NCI-H1105 (cell line): ENCODE data around the gene PARVB.

Experiments
- DNase-seq: peaks from one replicate; lab custom pipeline; 2025; lab: John Stamatoyannopoulos, UW

Gene PARVB, protein sequence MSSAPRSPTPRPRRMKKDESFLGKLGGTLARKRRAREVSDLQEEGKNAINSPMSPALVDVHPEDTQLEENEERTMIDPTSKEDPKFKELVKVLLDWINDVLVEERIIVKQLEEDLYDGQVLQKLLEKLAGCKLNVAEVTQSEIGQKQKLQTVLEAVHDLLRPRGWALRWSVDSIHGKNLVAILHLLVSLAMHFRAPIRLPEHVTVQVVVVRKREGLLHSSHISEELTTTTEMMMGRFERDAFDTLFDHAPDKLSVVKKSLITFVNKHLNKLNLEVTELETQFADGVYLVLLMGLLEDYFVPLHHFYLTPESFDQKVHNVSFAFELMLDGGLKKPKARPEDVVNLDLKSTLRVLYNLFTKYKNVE

DNA sequence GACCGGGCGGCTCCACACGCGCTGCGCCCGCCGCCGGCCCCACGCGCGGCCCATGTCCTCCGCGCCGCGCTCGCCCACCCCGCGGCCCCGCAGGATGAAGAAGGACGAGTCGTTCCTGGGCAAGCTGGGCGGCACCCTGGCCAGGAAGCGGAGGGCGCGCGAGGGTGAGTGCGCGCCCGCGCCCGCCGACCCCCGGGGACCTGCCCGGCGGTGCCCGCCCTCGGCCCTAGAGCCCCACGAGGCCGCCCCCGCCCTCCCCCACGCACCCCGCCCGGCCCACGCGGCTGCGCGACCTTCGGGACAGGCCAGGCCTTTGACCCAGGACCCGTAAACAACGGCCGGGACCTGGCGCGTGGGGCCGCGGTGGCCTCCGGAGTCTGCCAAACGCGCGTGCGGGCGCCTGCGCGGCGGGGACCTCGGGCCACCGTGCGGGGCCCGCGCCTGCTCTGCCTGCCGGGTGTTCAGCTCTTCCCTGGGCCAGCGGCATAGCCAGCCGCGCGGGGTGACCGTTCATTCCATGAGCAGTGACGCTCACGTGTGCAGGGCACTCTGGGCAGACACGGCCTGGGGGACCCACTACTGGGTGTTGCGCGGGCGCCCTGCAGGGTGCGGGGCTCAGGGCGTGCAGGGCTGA, at the start of gene PARVB:
Gene PARVB, plus strand, starts transcription at position 15 of the 634 bp plus-strand sequence. Its CDS starts 38 bp downstream, at position 53.
- DNase-seq: no peak

DNA sequence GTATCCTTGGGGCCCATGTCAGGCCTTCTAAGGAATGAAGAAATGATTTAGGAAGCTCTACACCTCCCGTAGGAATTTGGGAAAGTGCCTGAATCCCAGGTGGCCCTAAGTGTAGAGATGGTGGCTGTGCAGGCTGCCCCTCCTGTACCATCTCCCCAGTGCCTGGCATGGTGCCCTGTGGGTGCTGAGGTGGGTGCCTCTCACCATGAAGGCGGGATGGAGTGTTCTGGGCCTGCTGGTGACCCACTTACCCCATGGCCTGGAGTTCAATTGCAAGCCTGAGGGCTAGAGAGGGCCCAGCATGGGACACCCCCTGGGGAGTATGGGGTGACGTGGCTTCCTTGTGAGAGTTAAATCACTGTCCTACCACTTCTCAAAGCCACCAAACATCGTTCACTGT, 49.1 kb upstream of the PARVB start:
- no peak for DNase-seq

DNA sequence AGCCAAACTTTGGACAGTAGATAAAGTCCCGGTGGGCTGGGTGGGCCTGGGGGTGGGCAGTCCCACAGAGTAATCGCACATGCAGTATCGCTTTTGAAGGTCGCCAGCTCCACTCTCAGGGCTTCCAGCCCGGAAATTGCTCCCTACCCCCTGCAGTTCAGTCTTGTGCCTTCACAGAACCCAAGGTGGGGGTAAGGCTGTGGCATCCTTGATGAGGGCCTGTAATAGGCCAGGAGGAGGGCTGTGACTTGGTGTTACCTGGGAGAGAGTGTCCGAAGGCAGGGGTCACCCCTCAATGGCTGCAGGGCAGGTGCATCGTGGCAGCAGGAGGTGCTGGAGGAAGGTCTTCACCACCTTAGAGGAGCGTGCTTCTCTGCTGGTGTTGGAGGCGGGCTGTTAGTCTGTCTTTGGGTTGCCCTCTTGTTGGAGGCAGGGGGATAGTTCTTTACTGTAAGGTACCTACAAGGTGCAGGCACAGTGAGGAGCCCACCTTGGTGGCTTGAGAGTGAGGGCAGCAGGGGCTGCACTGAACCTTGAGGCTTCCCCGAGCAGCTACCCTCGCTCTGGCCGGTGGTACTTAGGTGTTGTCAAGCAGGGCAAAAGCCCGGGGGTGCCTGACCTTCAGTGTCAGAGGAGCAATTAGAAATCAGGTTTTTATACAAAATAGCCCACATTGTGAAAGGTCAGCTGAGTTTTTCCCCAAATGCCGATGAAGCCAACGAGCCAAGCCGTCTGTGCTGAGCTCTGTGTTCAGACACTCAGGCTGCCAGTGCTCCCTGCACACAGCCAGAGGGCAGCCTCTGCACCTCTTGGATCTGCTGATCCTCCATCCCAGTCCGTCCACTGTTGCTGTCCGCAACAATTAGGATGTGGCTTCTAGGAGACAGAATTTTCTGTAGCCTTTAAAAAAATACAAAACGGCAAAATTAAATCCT, 47.0 kb upstream of the PARVB start:
- no peak for DNase-seq

DNA sequence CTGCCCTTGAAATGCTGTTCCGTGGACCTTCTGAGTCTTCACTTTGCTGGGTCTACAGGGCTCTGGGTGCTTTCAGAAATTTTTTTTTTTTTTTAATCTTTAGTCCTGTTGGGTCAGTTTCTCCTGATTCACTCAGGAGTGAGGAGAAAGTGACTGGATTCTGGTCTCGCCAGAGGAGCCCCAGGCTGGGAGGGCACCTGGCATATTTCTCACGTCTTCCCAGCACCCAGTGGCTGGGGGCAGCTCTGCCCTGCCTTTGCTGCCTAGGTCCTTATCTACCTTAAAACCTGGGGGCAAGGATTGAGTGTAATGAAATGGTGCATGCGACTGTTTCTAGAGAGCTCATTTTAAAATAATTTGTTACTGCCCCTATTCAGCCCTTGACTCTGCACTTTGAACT, 45.5 kb upstream of the PARVB start:
- no peak for DNase-seq

DNA sequence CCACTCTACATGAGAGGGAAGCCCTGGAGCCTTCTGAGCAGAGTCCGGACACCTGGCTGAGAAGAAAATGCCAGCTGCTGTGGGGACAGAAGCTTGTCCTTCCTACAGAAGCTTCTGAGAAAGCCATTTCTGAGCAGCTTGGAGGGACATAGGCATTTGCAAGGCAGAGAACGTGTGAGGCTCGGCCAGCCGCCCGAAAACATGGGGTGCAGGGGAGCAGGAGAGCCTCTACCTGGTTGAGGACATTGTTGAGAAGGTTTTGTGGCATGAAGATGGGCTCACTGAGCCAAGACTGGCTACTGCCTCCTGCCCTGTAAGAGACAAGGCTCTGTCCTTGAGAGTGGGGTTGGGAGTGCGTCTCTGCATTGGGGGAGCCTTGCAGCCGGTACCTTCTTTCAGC, 43.5 kb upstream of the PARVB start:
- DNase-seq: no peak

DNA sequence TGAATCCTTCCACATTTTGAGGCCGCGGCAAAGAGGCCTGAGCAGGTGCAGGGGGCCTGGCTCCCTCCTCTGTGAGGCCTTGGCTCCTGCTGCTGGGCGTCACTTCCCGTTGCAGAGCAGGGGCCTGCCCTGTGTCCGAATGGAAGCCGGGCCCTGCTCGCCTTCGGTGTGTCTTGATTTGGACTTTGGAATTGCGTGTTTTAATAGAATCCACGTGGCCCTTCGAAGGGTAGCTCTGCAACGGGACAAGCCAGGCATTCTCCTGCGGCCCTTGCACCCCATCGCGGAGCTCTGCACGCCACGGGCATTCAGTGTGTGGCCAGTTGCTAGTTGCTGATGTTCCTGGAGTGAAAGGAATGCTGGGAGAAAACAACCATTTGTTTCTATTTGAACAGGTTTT, 43.1 kb upstream of the PARVB start:
- no peak for DNase-seq

DNA sequence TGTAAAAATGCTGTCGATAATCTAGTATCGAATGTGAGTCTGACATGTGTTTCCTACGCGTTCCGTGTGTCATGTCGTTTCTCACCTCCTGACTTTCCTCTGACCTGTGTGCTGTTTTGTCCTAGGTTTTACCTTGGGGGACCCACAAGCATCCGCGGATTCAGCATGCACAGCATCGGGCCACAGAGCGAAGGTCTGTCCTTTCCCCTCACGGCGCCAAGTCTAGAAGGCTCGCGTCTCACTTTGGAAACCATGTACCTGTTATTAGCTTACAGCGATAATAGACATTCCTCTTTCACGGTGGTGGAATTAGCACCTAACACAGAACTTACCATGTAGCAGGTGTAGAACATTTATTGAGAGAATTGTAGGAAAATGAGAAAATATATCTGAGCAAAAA, 40.3 kb upstream of the PARVB start:
- DNase-seq: no peak

DNA sequence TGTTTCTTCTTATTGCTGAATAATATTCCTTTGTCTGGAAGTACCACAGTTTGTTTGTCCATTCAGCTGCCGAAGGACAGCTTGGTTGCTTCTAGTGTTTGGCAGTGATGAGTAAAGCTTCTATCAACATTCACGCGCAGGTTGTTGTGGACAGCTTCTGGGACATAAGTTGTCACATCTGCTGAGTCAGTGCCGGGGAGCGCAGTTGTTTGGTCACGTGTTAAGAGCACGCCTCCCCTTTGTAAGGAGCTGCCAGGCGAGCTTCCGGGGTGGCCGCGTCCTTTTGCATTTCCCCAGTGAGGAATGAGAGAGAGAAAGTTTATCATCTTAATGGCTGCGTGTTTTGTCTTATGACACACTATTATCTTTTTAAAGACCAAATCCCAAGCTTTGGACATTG, 38.6 kb upstream of the PARVB start:
- no peak for DNase-seq

DNA sequence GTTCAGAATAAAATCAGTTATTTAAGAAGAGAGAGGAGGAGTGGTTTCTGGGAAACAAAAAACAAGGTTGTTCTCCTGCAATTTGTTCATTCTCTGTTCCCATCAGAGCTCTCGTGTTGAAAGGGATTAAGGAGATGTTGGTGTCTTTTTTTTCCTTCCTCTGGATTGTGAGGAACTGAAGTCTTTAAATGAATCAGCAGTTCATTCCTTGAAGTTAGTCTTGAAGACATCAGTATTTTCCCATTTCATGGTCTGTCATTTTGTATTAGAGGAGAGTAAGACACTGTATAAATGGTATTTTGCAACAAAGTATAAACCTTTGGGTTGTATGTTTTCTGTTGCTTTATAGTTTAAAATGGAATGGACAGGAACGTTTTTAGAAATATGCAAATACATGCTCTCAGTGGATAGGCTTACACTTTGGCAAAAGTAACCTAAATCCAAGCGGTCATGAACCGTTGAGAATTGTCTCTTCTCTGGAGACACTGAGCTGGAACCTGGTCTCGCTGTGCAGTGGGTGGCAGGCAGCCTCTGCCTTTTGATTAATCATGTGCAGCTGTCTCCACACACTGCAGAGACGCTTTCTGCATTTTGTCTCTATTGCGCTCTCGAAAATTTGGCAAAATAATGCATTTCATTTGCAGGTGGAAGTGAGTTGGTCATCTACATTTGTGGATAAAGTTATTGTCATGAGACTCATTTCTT, 35.8 kb upstream of the PARVB start:
- no peak for DNase-seq

DNA sequence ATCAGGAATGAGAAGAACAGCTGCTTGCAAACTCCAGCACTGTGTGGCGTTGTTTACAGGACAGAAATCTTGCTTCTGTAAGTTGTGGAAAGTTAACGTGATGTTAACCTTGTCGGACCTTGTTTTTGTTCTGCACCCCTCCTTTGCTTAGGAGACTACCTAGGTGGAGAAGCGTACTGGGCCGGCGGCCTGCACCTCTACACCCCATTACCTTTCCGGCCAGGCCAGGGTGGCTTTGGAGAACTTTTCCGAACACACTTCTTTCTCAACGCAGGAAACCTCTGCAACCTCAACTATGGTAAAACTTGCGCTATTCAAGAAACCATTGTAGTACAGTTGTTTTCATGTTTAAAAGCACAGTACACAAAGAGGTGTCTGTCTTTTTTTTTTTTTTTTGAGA, 35.1 kb upstream of the PARVB start:
- no peak for DNase-seq

DNA sequence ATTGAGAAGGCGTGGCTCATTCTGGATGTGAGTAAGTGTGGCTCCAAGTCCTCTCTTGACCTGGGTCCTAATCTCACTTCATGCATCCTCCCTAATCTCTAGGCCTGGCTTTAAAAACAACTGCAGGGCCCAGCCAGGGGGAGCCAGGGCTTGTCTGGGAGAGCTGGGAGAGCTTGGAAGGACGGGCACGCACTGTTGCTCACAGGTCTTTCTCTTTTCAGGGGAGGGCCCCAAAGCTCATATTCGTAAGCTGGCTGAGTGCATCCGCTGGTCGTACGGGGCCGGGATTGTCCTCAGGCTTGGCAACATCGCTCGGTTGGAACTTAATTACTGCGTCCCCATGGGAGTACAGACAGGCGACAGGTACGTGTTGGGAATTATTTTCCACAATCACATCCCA, 34.1 kb upstream of the PARVB start:
- peak; percentile 40 for DNase-seq

DNA sequence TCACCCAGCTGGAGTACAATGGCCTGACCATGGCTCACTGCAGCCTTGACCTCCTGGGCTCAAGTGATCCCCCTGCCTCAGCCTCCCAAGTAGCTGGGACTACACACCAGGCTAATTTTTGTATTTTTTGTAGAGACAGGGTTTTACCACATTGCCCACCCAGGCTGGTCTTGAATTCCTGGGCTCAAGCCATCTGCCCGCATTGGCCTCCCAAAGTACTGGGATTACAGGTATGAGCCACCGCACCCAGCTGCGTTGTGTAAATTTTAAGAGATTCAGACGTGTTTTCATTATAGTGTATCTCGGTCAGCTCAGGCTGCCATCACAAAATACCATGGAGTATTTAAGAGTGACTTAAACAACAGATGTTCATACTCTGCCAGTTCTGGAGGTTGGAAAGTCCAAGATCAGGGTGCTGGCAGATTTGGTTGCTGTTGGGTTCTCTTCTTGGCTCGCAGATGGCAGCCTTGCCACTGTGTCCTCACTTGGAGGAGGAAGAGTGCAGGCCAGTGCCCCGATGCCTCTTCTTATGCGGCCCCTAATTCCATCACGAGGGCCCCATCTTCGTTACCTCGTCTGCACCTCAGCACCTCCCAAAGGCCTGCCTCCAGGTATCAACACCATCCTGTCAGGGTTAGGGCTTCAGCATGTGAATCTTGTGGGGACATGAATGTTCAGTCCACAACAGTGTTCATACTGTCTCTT, 32.6 kb upstream of the PARVB start:
- DNase-seq: no peak

DNA sequence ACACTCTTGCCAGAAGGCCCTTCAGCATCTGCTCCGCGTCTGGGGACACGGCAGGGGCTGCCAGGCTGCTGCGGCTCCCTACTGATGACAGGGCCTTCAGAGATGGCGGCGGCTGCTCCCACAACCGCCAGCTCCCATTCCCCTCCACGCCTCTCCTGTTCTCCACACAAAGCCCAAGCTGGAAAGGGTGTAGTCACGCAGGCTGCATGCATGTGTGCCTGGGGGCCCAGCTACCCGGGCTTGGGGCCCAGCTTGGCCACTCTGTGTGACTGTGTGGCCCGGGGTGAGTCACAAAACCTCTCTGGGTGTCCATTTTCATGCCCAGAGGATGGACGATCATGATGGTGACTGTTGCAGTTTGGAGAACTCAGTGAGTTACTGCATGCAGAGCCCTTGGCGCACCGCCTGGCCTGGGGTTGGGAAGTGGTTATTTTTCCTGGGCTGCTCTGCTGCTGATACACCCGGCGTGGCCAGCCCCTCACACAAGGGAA, 31.7 kb upstream of the PARVB start:
- DNase-seq: no peak

DNA sequence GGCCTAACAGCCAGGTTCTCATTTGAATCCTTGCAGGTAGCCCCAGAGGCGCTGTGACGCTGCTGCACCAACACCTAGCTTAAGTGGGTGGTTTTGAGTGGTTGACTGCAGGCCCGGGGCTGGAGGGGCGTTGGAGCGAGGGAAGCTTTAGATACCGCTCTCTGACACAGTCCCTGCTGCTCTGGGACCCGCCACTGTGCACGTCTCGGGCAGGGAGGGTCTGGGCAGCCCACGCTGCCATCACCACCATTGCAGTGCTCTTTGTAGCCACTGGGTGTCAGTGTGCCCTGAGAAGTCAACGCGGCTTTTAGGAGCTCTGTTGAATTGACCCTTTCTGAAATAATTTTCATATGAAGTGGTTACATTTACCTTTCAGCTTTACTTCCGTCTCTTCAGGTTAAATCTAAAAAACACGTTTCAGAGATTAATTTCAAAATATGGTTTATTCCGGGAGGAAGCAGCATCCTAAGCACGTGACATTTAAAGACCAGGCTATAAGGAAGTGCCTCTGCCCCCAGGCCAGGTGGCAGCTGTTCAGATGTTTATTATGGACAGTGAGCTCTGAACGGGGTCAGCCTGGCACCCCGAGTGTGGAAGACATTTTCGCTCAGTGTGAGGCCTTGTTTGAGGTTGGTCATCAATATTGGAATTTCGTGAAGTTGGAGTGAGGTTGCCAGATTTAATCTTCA, 30.9 kb upstream of the PARVB start:
- DNase-seq: peak; percentile 20

DNA sequence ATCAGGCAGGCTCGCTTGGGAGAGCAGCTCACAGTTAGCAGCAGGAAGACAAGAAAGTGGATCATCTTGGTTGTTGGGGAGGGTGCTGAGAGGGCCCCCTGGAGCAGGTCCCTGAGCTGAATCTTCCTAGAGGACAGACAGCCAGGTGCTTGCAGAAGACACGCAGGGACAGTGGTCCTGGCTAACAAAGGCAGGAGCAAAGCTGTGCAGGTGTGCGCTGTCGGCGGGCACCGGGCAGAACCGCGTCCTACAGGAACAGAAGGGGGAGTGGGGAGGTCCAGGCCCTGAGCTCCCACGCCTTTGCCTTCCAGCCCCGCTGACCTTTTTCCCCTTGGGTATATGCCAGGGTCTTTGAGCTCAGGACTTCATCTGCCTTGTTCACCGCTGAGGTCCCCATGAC, 30.1 kb upstream of the PARVB start:
- DNase-seq: no peak

DNA sequence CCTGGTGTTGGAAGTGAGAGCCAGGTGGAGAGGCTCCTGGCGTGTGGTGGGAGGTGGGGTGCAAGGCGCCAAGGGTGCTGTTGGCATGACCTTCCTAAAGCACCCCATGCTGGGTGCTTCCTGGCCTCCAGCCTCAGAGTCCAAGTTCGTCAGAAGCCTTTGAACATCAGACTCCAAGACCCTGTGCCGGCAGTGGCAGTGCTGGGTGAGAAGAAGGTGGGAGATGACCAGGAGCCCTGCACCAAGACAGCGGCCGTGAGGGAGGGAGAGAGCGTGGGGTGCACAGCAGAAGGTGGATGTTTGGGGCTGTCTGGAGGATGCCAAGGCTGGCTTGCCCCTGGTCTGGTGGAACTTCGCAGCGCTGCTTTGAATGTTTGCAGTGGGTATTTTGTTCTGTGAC, 29.7 kb upstream of the PARVB start:
- no peak for DNase-seq

DNA sequence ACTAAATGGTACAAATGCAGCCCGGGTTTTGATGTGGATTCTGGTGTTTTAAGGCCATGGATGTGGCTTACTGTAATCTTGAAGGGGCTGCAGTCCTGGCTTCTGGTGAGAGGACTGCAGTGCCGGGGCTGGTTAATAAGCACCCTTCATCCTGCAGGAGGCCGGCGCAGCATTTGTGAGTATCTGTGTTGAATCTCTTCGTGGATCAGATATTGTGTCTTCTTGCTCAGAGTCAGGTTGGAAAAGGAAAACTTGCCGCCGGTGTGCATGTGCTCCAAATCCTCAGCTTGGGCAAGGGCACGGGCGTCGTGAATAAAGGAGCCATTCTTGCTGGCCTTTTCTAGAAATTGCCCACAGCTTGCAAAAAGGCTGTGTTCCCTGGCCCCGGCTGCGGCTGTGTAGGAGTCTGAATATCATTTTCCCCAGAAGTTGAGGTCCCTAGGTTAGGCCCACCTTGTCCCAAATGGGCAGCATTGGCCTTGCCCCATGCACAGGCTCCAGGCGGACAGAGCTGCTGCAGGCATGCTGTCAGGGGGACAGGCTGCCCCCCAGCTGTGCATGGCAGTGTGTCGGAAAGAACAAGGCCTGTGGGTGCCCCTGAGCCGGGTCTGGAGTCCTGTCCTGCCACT, 28.9 kb upstream of the PARVB start:
- DNase-seq: no peak

DNA sequence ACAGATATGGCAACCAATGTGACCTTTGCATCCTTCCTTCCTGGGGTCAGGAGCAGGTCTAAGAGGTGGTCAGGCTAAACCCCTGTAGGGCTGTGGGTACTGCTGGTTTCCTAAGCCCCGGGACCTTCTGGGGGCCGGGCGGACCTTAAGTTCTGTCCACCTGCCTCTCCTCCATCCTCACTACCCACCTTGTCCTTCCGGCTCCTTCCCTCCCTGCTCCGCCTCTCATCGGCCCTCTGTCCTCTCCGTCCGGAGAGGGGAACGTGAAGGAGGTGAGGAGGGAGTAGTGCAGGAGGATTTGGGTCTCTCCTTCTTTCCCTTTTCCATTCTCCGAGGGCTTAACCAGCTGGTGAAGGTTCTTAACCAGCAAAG, 28.3 kb upstream of the PARVB start:
- no peak for DNase-seq

DNA sequence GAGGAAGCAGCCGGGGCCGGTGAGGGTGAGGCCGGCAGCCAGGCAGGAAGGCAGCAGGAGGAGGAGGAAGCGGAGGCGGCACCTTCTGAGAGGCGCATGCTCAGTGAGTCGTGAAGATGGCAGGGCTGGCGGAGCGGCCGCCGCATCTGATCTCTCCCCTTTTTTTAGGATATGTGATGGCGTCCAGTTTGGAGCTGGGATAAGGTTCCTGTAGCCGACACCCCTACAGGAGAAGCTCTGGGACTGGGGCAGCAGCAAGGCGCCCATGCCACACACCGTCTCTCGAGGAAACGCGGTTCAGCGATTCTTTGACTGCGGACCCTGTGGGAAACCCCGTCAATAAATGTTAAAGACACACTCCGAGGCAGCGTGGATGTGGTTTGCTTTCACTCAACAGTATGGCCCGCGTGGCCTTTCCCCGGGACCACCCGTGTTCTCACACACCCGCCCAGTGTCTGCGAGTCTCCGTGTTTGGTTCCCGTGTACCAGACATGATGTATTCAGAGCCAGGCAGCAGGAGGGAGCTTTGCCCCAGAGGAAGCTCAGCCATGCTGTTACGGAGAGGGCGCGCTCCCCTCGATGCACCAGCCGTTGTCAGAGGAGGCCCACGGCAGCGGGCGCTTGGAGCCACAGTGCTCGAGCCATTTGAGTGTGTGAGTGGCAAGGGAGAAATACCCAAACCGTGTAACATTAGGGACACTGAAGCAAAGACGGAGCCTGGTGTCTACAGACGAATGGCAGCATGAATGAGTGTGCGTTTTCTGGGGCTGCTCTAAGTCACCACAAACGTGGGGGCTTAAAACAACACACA, 27.7 kb upstream of the PARVB start:
- no peak for DNase-seq

DNA sequence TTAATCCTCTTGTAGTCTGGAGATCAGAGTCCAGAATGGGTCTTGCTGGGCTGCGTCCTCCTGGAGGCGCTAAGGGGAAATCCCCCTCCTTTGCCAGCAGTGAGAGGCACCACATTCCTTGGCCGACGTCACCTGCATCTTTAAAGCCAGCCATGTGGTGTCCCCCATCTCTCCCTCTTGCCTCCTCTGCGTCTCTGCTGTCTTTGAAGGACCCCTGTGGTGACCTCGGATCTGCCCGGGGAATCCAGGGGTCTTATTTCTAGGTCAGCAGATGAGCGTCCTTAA, 27.2 kb upstream of the PARVB start:
- DNase-seq: no peak
